SK-N-SH treated with all-trans-retinoic acid at 6 μM for 48 hours (cell line): Measurements from ENCODE around the gene FRMD1.

Experiments used
- ATAC-seq: fragments of 200-7000 bp; cut with Tn5 transposase; 3 replicates; pipeline ENCODE4 v1.9.1; 2020; ENCODE audit warnings: mild to moderate bottlenecking, moderate library complexity
- ARNTL ChIP-seq: fragments of 450-650 bp; formaldehyde crosslinking; IDR thresholded peaks from 2 replicates; pipeline ENCODE4 v1.5.0; 2020; ENCODE audit warnings: low read depth, mild to moderate bottlenecking, moderate library complexity, borderline replicate concordance
- CSDC2 ChIP-seq: fragments of 250-450 bp; sonication (Bioruptor Pico); IDR thresholded peaks from 2 replicates; pipeline ENCODE4 v1.5.0; 2020; ENCODE audit warnings: mild to moderate bottlenecking, moderate library complexity
- ESRRG ChIP-seq: fragments of 250-450 bp; sonication (Bioruptor Pico); IDR thresholded peaks from 2 replicates; pipeline ENCODE4 v1.6.1; 2021; ENCODE audit warnings: mild to moderate bottlenecking
- GLIS3 ChIP-seq: fragments of 250-450 bp; sonication (Bioruptor Pico); IDR thresholded peaks from 2 replicates; pipeline ENCODE4 v1.5.0; 2020; ENCODE audit warnings: mild to moderate bottlenecking, moderate library complexity
- ISL1 ChIP-seq: fragments of 250-450 bp; sonication (Bioruptor Pico); IDR thresholded peaks from 2 replicates; pipeline ENCODE4 v2.1.2; 2022; ENCODE audit warnings: mild to moderate bottlenecking, moderate library complexity
- OSR1 ChIP-seq: fragments of 250-450 bp; sonication (Bioruptor Pico); IDR thresholded peaks from 2 replicates; pipeline ENCODE4 v1.8.0; 2022; ENCODE audit warnings: moderate library complexity, mild to moderate bottlenecking, inconsistent platforms
- PPARA ChIP-seq: fragments of 250-450 bp; sonication (Bioruptor Pico); IDR thresholded peaks from 2 replicates; pipeline ENCODE4 v1.5.0; 2020; ENCODE audit warnings: mild to moderate bottlenecking, borderline replicate concordance
- RARB ChIP-seq: fragments of 250-450 bp; sonication (Bioruptor Pico); IDR thresholded peaks from 2 replicates; pipeline ENCODE4 v1.8.0; 2021; ENCODE audit warnings: mild to moderate bottlenecking, moderate library complexity
- SNAI2 ChIP-seq: fragments of 250-450 bp; sonication (Bioruptor Pico); IDR thresholded peaks from 2 replicates; pipeline ENCODE4 v1.5.0; 2020; ENCODE audit warnings: mild to moderate bottlenecking, moderate library complexity
- TCF4 ChIP-seq: fragments of 250-450 bp; sonication (Bioruptor Pico); IDR thresholded peaks from 2 replicates; pipeline ENCODE4 v1.8.0; 2021; ENCODE audit warnings: mild to moderate bottlenecking, moderate library complexity, borderline replicate concordance
- ZC3H10 ChIP-seq: fragments of 250-450 bp; sonication (Bioruptor Pico); IDR thresholded peaks from 2 replicates; pipeline ENCODE4 v1.5.1; 2021; ENCODE audit warnings: mild to moderate bottlenecking, moderate library complexity
- ZFP3 ChIP-seq: fragments of 250-450 bp; sonication (Bioruptor Pico); IDR thresholded peaks from 2 replicates; pipeline ENCODE4 v1.5.0; 2020; ENCODE audit warnings: mild to moderate bottlenecking, moderate library complexity
- ZFP30 ChIP-seq: fragments of 450-650 bp; formaldehyde crosslinking; IDR thresholded peaks from 2 replicates; pipeline ENCODE4 v1.5.0; 2022; ENCODE audit warnings: mild to moderate bottlenecking, moderate library complexity
- ZNF565 ChIP-seq: fragments of 450-650 bp; formaldehyde crosslinking; conservative IDR thresholded peaks from 2 replicates; pipeline ENCODE4 v1.5.0; 2020; ENCODE audit warnings: low read depth, mild to moderate bottlenecking, moderate library complexity
- ZNF70 ChIP-seq: fragments of 450-650 bp; formaldehyde crosslinking; IDR thresholded peaks from 2 replicates; pipeline ENCODE4 v1.5.0; 2020; ENCODE audit warnings: mild to moderate bottlenecking, moderate library complexity
- ZNF8 ChIP-seq: fragments of 450-650 bp; formaldehyde crosslinking; IDR thresholded peaks from 2 replicates; pipeline ENCODE4 v1.5.0; 2020; ENCODE audit warnings: mild to moderate bottlenecking, moderate library complexity
- TF ChIP-seq, protein P1 (sequence below): fragments of 250-450 bp; sonication (Bioruptor Pico); IDR thresholded peaks from 2 replicates; pipeline ENCODE4 v1.5.0; 2020; ENCODE audit warnings: mild to moderate bottlenecking, moderate library complexity
- TF ChIP-seq, protein P2 (sequence below): fragments of 250-450 bp; sonication (Bioruptor Pico); IDR thresholded peaks from 2 replicates; pipeline ENCODE4 v1.5.1; 2021; ENCODE audit warnings: mild to moderate bottlenecking, moderate library complexity
- TF ChIP-seq, protein P3 (sequence below): fragments of 250-450 bp; sonication (Bioruptor Pico); IDR thresholded peaks from 2 replicates; pipeline ENCODE4 v1.5.1; 2020; ENCODE audit warnings: low read depth, mild to moderate bottlenecking, moderate library complexity
- TF ChIP-seq, protein P4 (sequence below): fragments of 250-450 bp; sonication (Bioruptor Pico); IDR thresholded peaks from 2 replicates; pipeline ENCODE4 v1.8.0; 2021; ENCODE audit warnings: low read depth, mild to moderate bottlenecking, moderate library complexity, borderline replicate concordance

The FRMD1 gene

DNA sequence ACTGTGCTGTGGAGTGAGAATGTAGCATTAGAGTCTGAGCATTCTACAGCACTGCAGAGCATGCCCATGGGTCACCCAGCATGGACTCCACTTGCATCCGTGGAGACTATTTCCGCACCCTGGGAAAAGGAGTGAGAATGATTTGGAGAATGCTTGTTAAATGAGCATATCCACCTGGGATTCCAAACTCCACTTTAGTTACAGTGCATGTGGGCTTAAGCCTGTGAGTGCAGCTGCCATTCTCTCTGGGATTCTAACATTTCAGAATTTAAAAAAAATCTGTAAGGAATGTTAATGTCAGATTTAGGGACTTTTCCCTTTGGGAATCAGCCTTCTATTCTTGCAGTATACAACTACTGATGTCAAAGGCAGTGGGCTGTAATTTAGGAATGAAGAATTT, 48.1 kb downstream of the FRMD1 start:
- TF ChIP-seq CSDC2 (CRISPR knock-in tag): no peak
- no peak for TF ChIP-seq ZC3H10
- TF ChIP-seq, protein P1, sequence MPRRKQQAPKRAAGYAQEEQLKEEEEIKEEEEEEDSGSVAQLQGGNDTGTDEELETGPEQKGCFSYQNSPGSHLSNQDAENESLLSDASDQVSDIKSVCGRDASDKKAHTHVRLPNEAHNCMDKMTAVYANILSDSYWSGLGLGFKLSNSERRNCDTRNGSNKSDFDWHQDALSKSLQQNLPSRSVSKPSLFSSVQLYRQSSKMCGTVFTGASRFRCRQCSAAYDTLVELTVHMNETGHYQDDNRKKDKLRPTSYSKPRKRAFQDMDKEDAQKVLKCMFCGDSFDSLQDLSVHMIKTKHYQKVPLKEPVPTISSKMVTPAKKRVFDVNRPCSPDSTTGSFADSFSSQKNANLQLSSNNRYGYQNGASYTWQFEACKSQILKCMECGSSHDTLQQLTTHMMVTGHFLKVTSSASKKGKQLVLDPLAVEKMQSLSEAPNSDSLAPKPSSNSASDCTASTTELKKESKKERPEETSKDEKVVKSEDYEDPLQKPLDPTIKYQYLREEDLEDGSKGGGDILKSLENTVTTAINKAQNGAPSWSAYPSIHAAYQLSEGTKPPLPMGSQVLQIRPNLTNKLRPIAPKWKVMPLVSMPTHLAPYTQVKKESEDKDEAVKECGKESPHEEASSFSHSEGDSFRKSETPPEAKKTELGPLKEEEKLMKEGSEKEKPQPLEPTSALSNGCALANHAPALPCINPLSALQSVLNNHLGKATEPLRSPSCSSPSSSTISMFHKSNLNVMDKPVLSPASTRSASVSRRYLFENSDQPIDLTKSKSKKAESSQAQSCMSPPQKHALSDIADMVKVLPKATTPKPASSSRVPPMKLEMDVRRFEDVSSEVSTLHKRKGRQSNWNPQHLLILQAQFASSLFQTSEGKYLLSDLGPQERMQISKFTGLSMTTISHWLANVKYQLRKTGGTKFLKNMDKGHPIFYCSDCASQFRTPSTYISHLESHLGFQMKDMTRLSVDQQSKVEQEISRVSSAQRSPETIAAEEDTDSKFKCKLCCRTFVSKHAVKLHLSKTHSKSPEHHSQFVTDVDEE (CRISPR knock-in tag): no peak
- TF ChIP-seq, protein P2, sequence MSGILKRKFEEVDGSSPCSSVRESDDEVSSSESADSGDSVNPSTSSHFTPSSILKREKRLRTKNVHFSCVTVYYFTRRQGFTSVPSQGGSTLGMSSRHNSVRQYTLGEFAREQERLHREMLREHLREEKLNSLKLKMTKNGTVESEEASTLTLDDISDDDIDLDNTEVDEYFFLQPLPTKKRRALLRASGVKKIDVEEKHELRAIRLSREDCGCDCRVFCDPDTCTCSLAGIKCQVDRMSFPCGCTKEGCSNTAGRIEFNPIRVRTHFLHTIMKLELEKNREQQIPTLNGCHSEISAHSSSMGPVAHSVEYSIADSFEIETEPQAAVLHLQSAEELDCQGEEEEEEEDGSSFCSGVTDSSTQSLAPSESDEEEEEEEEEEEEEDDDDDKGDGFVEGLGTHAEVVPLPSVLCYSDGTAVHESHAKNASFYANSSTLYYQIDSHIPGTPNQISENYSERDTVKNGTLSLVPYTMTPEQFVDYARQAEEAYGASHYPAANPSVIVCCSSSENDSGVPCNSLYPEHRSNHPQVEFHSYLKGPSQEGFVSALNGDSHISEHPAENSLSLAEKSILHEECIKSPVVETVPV (CRISPR knock-in tag): no peak
- TF ChIP-seq RARB (CRISPR knock-in tag): no peak
- TF ChIP-seq ZFP3 (CRISPR knock-in tag): no peak
- no peak for TF ChIP-seq OSR1
- TF ChIP-seq SNAI2 (CRISPR knock-in tag): no peak
- no peak for TF ChIP-seq ARNTL (CRISPR knock-in tag)
- TF ChIP-seq ZNF565 (CRISPR knock-in tag): no peak
- no peak for TF ChIP-seq ZNF8
- ATAC-seq: no peak

DNA sequence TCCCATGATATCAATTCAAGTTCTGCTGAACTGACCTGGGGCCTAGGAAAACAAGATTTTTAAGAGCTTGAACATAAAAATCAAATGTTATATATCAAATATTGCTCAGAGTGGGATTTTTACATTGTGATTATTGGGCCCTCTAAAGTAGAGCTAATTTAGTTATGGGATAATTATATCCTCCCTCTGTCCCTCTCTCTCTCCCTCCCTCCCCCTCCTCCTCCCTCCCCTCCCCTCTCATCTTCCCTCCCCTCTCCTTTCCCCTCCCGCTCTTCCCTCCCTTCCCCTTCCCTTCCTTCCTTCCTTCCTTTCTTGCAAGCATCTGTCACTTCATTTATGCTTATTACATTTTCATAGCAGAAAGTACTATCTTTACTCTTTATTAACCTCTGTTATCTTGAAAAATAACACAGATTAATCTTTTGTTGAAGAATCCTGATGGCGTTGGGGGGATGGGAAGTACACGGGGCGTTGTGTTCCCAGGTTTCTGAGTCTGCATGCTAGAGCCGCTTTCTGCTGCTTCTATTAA, 48.7 kb downstream of the FRMD1 start:
- no peak for ATAC-seq
- TF ChIP-seq ZFP30 (CRISPR knock-in tag) (no peak), ISL1 (CRISPR knock-in tag) (no peak), CSDC2 (CRISPR knock-in tag) (no peak), OSR1 (no peak)

DNA sequence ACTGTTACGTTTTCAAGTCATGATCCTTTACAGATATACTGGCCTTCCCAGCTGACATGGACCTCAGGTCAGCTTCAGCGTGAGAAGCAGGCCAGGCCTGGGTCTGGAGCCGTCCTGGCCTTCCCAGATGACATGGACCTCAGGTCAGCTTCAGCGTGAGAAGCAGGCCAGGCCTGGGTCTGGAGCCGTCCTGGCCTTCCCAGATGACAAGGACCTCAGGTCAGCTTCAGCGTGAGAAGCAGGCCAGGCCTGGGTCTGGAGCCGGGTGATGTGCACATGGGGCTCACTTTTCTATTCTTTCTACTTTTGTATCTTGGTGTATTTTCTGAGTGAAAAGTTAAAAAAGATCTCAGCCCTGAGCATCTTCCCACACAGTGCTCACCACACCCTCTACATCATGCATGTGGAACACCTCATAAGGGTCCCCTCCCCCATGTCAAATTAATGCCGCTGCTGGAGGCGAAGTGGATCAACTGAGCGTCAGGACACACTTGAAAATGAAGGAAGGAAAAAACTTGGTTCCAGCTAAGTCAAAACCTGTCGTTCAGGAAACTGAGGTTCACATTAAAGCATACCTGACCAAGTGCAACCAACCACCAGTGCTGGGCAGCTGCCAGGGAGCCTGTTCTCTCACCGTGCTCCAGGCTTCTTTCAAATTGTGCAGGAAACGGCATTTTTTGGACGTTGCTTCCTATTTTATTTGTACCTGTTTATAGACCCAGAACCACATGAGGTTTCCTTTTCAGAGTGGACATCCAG, 49.4 kb downstream of the FRMD1 start:
- TF ChIP-seq SNAI2 (CRISPR knock-in tag): no peak
- no peak for TF ChIP-seq ESRRG
- TF ChIP-seq, protein P3, sequence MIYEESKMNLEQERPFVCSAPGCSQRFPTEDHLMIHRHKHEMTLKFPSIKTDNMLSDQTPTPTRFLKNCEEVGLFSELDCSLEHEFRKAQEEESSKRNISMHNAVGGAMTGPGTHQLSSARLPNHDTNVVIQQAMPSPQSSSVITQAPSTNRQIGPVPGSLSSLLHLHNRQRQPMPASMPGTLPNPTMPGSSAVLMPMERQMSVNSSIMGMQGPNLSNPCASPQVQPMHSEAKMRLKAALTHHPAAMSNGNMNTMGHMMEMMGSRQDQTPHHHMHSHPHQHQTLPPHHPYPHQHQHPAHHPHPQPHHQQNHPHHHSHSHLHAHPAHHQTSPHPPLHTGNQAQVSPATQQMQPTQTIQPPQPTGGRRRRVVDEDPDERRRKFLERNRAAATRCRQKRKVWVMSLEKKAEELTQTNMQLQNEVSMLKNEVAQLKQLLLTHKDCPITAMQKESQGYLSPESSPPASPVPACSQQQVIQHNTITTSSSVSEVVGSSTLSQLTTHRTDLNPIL (CRISPR knock-in tag): no peak
- TF ChIP-seq, protein P1 (CRISPR knock-in tag): no peak
- no peak for TF ChIP-seq ZNF70
- no peak for TF ChIP-seq TCF4 (CRISPR knock-in tag)
- no peak for TF ChIP-seq ISL1 (CRISPR knock-in tag)
- no peak for TF ChIP-seq GLIS3 (CRISPR knock-in tag)
- TF ChIP-seq PPARA: no peak
- no peak for TF ChIP-seq OSR1
- TF ChIP-seq, protein P4, sequence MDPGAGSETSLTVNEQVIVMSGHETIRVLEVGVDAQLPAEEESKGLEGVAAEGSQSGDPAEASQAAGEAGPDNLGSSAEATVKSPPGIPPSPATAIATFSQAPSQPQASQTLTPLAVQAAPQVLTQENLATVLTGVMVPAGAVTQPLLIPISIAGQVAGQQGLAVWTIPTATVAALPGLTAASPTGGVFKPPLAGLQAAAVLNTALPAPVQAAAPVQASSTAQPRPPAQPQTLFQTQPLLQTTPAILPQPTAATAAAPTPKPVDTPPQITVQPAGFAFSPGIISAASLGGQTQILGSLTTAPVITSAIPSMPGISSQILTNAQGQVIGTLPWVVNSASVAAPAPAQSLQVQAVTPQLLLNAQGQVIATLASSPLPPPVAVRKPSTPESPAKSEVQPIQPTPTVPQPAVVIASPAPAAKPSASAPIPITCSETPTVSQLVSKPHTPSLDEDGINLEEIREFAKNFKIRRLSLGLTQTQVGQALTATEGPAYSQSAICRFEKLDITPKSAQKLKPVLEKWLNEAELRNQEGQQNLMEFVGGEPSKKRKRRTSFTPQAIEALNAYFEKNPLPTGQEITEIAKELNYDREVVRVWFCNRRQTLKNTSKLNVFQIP (CRISPR knock-in tag): no peak
- TF ChIP-seq ARNTL (CRISPR knock-in tag): no peak
- TF ChIP-seq CSDC2 (CRISPR knock-in tag): no peak
- no peak for ATAC-seq
